K562 (cell line): Measurements from ENCODE around the gene BRF1. TPM values are rescaled to one million over a fixed set of nuclear protein-coding genes. Genes with fewer than 3 reads are reported as not detected.

Experiments used
- ATAC-seq: fragments of 200-7000 bp; cut with Tn5 transposase; 3 replicates; pipeline ENCODE4 v1.9.1; 2020; ENCODE audit warnings: moderate library complexity
- BruUV-seq: library from RNA; stranded (reverse); fragments of 400-500 nt; replicated peaks from 2 replicates; lab custom pipeline; 2021; lab: Mats Ljungman, UMichigan
- CTCF ChIA-PET: fragments of 300-600 bp; formaldehyde crosslinking; extraction: SDS; loops from one replicate; lab custom pipeline; 2021; ENCODE audit warnings: low intra/inter-chr PET ratio; lab: Yijun Ruan, JAX
- POLR2A ChIA-PET: fragments of 300-600, 350-650 bp; sonication (Branson Sonifier 250); formaldehyde crosslinking; extraction: SDS; loops from one replicate; lab custom pipeline; 2021; ENCODE audit warnings: antibody characterized with exemption, inconsistent platforms; lab: Yijun Ruan, JAX
- DNase-seq, 4 experiments: peaks; one replicate each; pipeline versions ENCODE4 v3.0.0 to v3.0.0-alpha.2; 2011 to 2018; ENCODE audit warnings: low spot score in 3 of 4, mixed read lengths in 3 of 4; ENCODE audit errors: extremely low read depth in 1 of 4
- FAIRE-seq: peaks from 2 replicates; lab custom pipeline; 2011; peaks lifted over from hg19 to GRCh38; lab: Jason Lieb, UNC
- H2AFZ ChIP-seq: 2 replicates; pipeline ENCODE4 v1.6.0; 2011; ENCODE audit warnings: low read depth, low read length, control low read depth, inconsistent platforms
- H3K27ac ChIP-seq: fragments of 200-600 bp; 3 replicates; pipeline ENCODE4 v1.8.0; 2011; ENCODE audit warnings: low read depth, mild to moderate bottlenecking, control low read depth, inconsistent platforms, low read length, moderate library complexity, mixed read lengths; ENCODE audit errors: extremely low read depth
- H3K27me3 ChIP-seq, 2 experiments: fragments of 300-600 bp in 1 of 2; 2 replicates in 1 of 2; 3 replicates in 1 of 2; pipeline versions ENCODE4 v1.6.0 to v1.8.0; 2011; ENCODE audit warnings: inconsistent platforms in 2 of 2, low read length in 2 of 2, mild to moderate bottlenecking in 1 of 2, mixed read lengths in 1 of 2, moderate library complexity in 1 of 2; ENCODE audit not compliant: control insufficient read depth in 2 of 2, insufficient read depth in 2 of 2
- H3K36me3 ChIP-seq: fragments of 300-600 bp; 3 replicates; pipeline ENCODE4 v1.8.0; 2011; ENCODE audit warnings: mild to moderate bottlenecking, low read length, inconsistent platforms; ENCODE audit not compliant: control insufficient read depth, insufficient read depth
- H3K4me1 ChIP-seq, 2 experiments: fragments of 200-600 bp in 1 of 2; replicated peaks in 1 of 2; 2 replicates in 1 of 2; 3 replicates in 1 of 2; pipeline versions ENCODE4 v1.5.1 to v1.8.0; 2011; ENCODE audit warnings: inconsistent platforms in 2 of 2, low read length in 2 of 2, mild to moderate bottlenecking in 1 of 2, mixed read lengths in 1 of 2, moderate library complexity in 1 of 2; ENCODE audit not compliant: control insufficient read depth in 2 of 2, insufficient read depth in 2 of 2
- H3K4me2 ChIP-seq: 2 replicates; pipeline ENCODE4 v1.6.1; 2011; ENCODE audit warnings: low read length, control low read depth, inconsistent platforms, mixed read lengths; ENCODE audit not compliant: insufficient read depth
- H3K4me3 ChIP-seq: fragments of 200-600 bp; sonication (generic), shearing (Covaris generic); 2 replicates; pipeline ENCODE4 v1.5.1; 2016; ENCODE audit warnings: control low read depth, inconsistent platforms
- H3K79me2 ChIP-seq: fragments of 200-600 bp; 3 replicates; pipeline ENCODE4 v1.8.0; 2011; ENCODE audit warnings: low read length, inconsistent platforms; ENCODE audit not compliant: control insufficient read depth, insufficient read depth
- H3K9ac ChIP-seq, 2 experiments: 2 replicates each; pipeline versions ENCODE4 v1.6.0 to v1.6.1; 2011; ENCODE audit warnings: low read depth in 2 of 2, low read length in 2 of 2, control low read depth in 1 of 2, inconsistent platforms in 1 of 2, mild to moderate bottlenecking in 1 of 2, mixed read lengths in 1 of 2; ENCODE audit not compliant: insufficient read depth in 1 of 2
- H3K9me1 ChIP-seq: one replicate; pipeline ENCODE4 v1.6.0; 2011; ENCODE audit warnings: inconsistent platforms, mild to moderate bottlenecking, low read length, moderate library complexity; ENCODE audit not compliant: control insufficient read depth, insufficient read depth
- H3K9me3 ChIP-seq: replicated peaks from 2 replicates; pipeline ENCODE4 v1.5.1; 2011; ENCODE audit warnings: low read depth, low read length, inconsistent platforms; ENCODE audit not compliant: control insufficient read depth, insufficient read depth
- H4K20me1 ChIP-seq: replicated peaks from 2 replicates; pipeline ENCODE4 v1.6.1; 2011; ENCODE audit warnings: low read length, inconsistent platforms, mixed read lengths; ENCODE audit not compliant: control insufficient read depth, insufficient read depth
- ETS2 ChIP-seq: IDR thresholded peaks from 2 replicates; pipeline ENCODE4 v1.6.1; 2016; ENCODE audit warnings: borderline replicate concordance, missing genetic modification characterization, mild to moderate bottlenecking, moderate library complexity, missing compliant biosample characterization; ENCODE audit not compliant: poor library complexity, severe bottlenecking
- MTA1 ChIP-seq: fragments of 450-650 bp; IDR thresholded peaks from 2 replicates; pipeline ENCODE4 v1.6.1; 2017; ENCODE audit warnings: borderline replicate concordance
- NFIC ChIP-seq: fragments of 450-650 bp; IDR thresholded peaks from 2 replicates; pipeline ENCODE4 v1.6.1; 2017; ENCODE audit warnings: mild to moderate bottlenecking, inconsistent platforms
- NUFIP1 ChIP-seq: fragments of 450-650 bp; IDR thresholded peaks from 2 replicates; pipeline ENCODE4 v1.6.1; 2018; ENCODE audit not compliant: partially characterized antibody
- VEZF1 ChIP-seq: fragments of 200-800 bp; sonication (Bioruptor generic); IDR thresholded peaks from 2 replicates; pipeline ENCODE4 v1.6.1; 2017; ENCODE audit warnings: missing genetic modification characterization, missing compliant biosample characterization
- ZNF347 ChIP-seq: fragments of 450-650 bp; formaldehyde crosslinking; IDR thresholded peaks from 2 replicates; pipeline ENCODE4 v1.4.0; 2020; ENCODE audit warnings: low read depth, mild to moderate bottlenecking, moderate library complexity
- ZNF512 ChIP-seq: IDR thresholded peaks from 2 replicates; pipeline ENCODE4 v1.6.1; 2016; ENCODE audit warnings: missing genetic modification characterization, missing compliant biosample characterization
- WGBS: fragments of 100-300 bp; shearing (Covaris generic); methylation state at CpG from one replicate; pipeline ENCODE4 v1.1.6; 2016; ENCODE audit warnings: low coverage, mixed read lengths; ENCODE audit not compliant: insufficient coverage; ENCODE audit errors: missing lambda C conversion rate; 5-methylcytosine and 5-hydroxymethylcytosine counted together
- in situ Hi-C: fragments of 300-500 bp; cut with MboI; formaldehyde crosslinking; loops from 4 replicates; pipeline ENCODE4 v1.15.0; 2018; ENCODE audit warnings: inconsistent platforms, mixed read lengths
- intact Hi-C: fragments of 100-400 bp; cut with micrococcal nuclease; formaldehyde crosslinking; loops from 2 replicates; pipeline ENCODE4 v1.14.2; 2022
- polyA plus RNA-seq, 8 experiments: library from polyadenylated mRNA; depleted of rRNA in 4 of 8; stranded (reverse) in 5 of 8; unstranded in 3 of 8; fragments of >200 nt; fragmentation: Nextera tagmentation in 2 of 8; fragmentation: Illumina TruSeq in 1 of 8; extraction: Ambion mirVana in 2 of 8; extraction: Trizol in 1 of 8; gene quantifications; 2 replicates each; pipeline versions ENCODE4 v1.2.1 to v1.2.3, GENCODE V29; 2011 to 2014; ENCODE audit warnings: inconsistent platforms in 1 of 8, missing spikeins in 1 of 8
- total RNA-seq, 7 experiments: library from RNA; depleted of rRNA in 6 of 7; stranded (reverse); fragments of >200 nt in 6 of 7; fragmentation: Illumina TruSeq in 2 of 7; extraction: Trizol in 2 of 7; gene quantifications; 2 replicates each; pipeline versions ENCODE4 v1.2.1 to v1.2.3, GENCODE V29; 2011 to 2021; ENCODE audit warnings: low replicate concordance in 1 of 7

Gene BRF1
- total and polyA plus RNA-seq, 9 of the 15 experiments (the other 6 are each of a cell fraction or from before 2014, with no cell fraction given), result 0.14 to 24.6 (median 8.2) TPM

GRCh38 chr14:105206873-105207272 is 93.9 kb downstream of the BRF1 start:
- H3K27ac ChIP-seq, result no peak overlapping the region
- peaks cover 12% of the 10 kb centered on the region; the same call in 1 of the 2 replicates for H4K20me1 ChIP-seq
- H3K79me2 ChIP-seq, result no peaks in the 10 kb centered on the region
- CTCF ChIA-PET, result no interaction called here
- no peak overlapping the region for H3K9ac ChIP-seq
- H3K4me1 ChIP-seq, result peaks cover 0 to 54% of the 10 kb centered on the region in 2 experiments; a peak in 2 of 5 replicates
- H3K36me3 ChIP-seq, result no peaks in the 10 kb centered on the region; the same call in 2 of the 3 replicates
- H3K4me2 ChIP-seq, result no peak overlapping the region
- no peak overlapping the region for H2AFZ ChIP-seq
- POLR2A ChIA-PET, result interaction anchor here (0.6 kb wide), 2 partner anchors 16 to 177 kb away, joined by 3 to 4 read pairs; no protein-coding TSS in a partner anchor
- in situ Hi-C loops, result no loop called here
- BruUV-seq, result no TSS peak
- TF ChIP-seq ZNF512 (tag), result no peak
- TF ChIP-seq NUFIP1, result no peak
- no peak for TF ChIP-seq ZNF347 (CRISPR knock-in tag)
- no peak for TF ChIP-seq MTA1
- TF ChIP-seq NFIC, result peak; percentile 77
- TF ChIP-seq VEZF1, result no peak
- no peak for TF ChIP-seq ETS2 (tag)
- TF ChIP-seq, all 486 proteins: peak for 1
- 0% methylated on average over 1 of the region's 5 CpGs for WGBS
- H3K4me3 ChIP-seq, result no peak overlapping the region
- intact Hi-C loops, result loop anchor here (1.0 kb wide), 1 partner anchor 145 kb away; no protein-coding TSS in a partner anchor
- ATAC-seq, result peak; percentile 17
- no peaks in the 10 kb centered on the region for H3K9me1 ChIP-seq
- DNase-seq, result peak in 3 of 4 experiments; percentile 26 to 37 (median 31)
- no peaks in the 10 kb centered on the region for H3K27me3 ChIP-seq
- H3K9me3 ChIP-seq, result no peaks in the 10 kb centered on the region
- no peak for FAIRE-seq
